Fibroblast of the conjunctiva (primary cell): ENCODE data around the gene FBL.
A peak's percentile ranks its signal among the peaks of the same experiment; 100 is the strongest.
"Not testable (repeated sequence)": the region's sequence is repeated elsewhere in the genome, so short reads cannot be mapped to it uniquely, and the experiment has no call there.

Experiments used
- DNase-seq: peaks from one replicate; pipeline ENCODE4 v3.0.0-alpha.2; 2010; ENCODE audit warnings: low read depth

Gene FBL

DNA sequence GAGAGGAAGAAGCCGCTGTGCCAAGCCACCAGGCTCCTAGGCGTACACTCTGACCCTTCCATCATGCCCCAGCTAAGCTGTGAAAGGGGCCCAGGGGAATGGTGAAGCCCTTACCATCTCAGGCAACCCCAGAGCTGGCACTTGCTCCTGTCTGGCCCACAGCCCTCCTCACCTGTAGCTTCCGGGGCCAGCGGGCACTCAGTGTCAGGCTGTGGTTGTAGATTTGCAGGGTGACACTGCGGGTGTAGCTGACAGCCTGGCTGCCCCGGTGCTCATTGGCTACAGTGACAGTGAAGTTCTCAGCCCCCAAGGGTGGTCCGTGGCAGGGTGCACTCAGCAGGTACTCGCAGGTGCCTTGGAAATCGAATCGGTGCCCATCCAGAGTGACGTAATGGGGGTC lies 30.3 kb upstream of the FBL start:
- DNase-seq, result not testable (repeated sequence)

DNA sequence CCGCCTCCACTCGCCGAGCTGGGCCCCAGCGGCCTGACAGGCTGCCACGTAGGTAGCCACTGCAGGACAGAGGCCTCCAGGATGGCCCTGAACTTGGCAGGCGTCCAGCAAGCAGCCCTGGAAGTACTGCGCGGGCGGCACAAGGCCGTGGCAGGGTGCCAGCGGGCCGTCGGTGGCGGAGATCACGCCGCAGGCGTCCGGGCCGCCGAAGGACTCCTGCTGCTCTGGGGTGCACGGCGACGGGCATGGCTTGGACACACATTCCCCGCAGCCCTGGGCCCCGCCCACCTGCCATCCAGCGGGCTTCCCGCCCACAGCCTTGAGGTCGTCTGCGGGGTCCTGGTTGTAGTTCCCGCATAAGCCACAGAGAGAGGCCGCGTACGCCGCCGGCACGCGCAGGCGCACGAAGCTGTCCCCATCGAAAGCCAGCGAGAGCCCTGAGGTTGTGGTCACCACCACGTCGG lies 29.3 kb upstream of the FBL start:
- DNase-seq, result not testable (repeated sequence)

DNA sequence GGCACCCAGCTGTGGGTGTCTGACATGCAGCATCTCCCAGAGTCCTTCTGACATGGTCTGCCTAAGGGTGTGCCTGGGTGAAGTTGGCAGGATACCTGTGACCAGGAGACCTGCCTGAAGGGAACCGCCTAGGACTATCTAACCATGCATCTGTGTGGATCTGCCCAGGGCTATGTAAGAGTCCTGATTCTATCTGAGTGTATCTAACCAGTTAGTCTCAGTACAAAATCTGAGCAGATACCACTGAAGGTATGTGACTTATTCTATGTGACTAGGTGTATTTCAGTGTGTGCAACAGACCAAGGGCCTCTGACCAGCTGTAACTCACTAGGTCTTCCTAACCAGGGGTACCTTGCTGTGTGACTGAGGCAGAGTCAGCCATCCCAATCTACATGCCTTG lies 28.2 kb upstream of the FBL start:
- no peak for DNase-seq

DNA sequence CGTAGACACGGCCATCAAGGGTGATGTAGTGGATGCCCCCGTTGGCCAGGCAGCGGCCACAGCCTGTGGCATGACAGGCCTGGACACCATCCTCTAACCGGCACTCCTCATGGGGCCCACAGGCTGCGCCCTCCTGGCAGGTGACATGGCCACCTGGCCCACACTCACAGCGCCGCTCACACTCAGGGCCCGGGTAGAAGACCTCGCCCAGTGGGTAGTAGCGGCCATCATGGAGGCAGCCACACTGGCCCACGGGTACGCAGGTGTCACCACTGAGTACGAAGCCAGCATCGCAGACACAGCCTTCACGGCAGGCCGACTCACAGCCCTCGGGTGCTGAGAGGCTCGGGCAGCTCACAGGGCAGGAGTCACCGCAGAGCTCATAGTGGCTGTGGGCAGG lies 27.2 kb upstream of the FBL start:
- DNase-seq, result no peak

GRCh38 chr19:39871886-39872866 lies 26.0 kb upstream of the FBL start:
- no peak for DNase-seq

- DNase-seq, result no peak
Observed at GRCh38 chr19:39871362-39871761, 25.2 kb upstream of the FBL start.

DNA sequence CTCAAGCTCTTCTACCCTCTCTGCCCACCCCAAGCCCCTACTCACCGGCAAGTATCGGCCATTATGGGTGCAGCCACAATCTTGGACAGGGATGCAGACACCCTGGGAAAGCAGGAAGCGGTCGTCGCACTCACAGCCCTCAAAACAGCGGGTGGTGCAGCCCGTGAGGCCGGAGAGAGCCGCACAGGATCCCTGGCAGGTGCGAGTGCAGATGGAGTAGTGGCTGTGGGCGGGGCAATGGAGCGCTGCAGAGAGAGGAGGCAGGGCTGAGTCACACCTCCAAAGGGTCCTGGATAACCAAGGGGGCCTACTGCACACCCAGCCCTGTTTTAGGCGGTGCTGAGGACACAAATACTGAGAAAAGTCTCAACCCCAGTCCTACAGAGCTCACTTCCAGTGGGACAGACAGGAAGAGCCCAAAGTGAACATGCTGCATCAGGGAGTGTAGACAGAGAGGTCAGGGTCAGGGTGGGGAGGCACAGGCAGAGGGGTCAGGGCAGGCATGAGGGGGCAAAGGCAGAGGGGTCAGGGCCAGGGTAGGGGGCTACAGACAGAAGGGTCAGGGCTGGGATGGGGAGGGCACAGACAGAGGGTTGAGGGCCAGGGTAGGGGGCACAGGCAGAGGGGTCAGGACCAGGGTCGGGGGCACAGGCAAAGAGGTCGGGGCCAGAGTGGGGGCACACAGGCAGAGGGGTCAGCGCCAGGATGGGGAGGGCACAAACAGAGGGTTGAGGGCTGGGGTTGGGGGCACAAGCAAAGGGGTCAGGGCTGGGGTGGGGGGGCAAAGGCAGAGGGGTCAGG lies 24.2 kb upstream of the FBL start:
- no peak for DNase-seq

- no peak for DNase-seq
Observed at GRCh38 chr19:39867952-39868351, 21.8 kb upstream of the FBL start.

- no peak for DNase-seq
Observed at GRCh38 chr19:39867133-39867532, 21.0 kb upstream of the FBL start.

- DNase-seq, result no peak
Observed at GRCh38 chr19:39865953-39866352, 19.8 kb upstream of the FBL start.

DNA sequence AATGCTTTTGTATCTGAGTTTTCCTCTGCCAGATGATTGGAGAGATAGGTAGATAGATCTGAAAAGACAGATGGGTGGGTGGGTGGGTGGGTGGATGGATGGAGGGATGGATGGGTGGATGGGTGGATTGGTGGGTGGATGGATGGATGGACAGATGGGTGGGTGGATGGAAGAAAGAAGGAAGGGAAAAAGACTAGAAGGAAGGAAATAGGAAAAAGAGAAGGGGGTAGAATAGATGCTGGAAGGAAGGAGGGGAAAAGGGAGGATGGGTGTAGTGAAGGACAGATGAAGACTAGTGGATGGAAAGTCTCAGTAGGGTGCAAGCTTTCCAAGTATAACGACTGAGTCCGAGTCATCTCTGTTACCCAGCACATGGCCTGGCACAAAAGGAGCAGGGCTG lies 19.0 kb upstream of the FBL start:
- no peak for DNase-seq

- DNase-seq, result no peak
Observed at GRCh38 chr19:39864118-39864517, 17.9 kb upstream of the FBL start.

DNA sequence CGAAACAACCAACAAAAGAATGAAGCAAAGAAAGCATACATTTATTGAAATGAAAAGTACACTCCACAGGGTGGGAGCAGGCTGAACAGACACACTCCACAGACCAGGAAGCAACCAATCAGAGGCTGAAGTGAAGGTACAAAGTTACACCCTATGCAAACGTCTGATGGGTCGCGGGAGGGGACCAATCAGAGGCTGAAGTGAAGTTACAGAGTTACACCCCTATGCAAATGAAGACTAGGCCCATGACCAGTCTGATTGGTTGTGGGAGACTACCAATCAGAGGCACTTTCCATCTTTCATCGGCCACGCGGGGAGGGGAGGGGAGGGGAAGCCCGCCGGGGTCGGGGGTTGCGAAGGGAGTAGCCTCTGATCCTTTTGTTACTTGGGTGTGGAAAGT lies 12.4 kb upstream of the FBL start:
- no peak for DNase-seq

DNA sequence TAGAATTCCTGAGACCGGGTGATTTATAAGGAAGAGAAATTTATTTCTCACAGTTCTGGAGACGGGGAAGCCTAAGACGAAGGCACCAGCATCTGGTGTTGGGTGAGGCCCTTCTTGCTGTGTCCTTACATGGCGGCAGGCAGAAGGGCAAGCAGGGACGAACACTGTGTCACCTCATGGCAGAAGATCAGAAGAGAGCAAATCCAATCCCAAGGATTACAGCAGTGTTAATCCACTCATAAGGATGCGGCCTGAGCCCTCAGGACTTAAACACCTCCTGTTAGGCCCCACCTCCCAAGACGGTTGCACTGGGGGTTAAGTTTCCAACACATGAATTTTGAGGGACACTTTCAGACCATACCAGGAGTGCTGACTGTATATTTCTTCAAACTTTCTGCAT lies 6.7 kb upstream of the FBL start:
- DNase-seq, result no peak

DNA sequence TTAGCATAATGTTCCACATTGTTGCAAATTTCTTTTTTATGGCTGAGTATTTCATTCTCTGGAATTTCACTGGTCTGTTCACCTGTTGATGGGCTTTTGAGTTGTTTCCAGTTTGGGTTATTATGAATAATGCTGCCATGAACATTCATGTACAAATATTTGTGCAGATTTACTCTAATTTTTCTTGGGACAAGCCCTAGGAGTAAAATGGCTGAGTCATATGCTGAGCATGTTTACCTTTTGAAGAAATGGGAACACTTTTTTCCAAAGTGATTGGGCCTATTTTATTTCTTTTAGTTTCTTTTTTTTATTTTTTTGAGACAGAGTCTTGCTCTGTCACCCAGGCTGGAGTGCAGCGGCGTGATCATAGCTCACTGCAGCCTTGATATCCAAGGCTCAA lies 4.7 kb upstream of the FBL start:
- DNase-seq, result no peak

DNA sequence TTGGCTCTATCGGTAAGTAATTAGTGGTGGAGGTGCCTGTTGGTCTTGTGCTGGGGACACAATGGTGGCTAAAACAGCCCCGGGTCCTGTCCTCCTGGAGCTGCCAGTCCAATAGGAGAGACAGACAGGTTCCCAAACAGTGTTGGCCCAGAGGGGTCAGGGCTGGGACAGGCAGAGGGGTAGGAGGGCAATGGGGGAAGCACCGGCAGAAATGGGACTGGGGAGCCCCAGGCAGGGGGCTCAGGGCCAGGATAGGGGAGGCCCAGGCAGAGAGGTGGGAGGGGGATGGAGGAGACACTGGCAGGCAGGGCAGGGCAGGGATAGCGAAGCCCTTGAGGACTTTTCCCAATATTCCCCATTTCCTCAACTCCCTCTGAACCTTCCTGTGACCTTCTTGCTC lies 2.2 kb upstream of the FBL start:
- DNase-seq, result no peak

- DNase-seq, result no peak
Observed at GRCh38 chr19:39847525-39847924, 1.3 kb upstream of the FBL start.

GRCh38 chr19:39846678-39847486 lies 703 bp upstream of the FBL start:
- no peak for DNase-seq

DNA sequence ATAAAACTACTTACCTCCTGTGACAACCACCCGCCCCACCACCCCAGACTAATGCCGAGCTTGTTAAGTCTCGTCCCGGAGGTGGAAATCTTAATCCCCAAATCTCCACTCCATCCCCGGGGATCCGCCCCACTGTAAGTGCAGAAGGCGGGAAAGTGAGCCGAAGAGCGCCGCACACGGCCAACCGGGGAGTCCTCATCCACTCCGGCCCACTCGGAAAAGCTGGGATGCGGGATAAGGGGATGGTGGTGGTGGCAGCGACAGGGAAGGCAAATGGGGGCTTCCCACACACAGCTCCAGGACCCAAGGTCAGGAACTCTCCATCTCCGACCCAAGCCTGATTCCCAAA lies 621 bp downstream of the FBL start:
- no peak for DNase-seq

DNA sequence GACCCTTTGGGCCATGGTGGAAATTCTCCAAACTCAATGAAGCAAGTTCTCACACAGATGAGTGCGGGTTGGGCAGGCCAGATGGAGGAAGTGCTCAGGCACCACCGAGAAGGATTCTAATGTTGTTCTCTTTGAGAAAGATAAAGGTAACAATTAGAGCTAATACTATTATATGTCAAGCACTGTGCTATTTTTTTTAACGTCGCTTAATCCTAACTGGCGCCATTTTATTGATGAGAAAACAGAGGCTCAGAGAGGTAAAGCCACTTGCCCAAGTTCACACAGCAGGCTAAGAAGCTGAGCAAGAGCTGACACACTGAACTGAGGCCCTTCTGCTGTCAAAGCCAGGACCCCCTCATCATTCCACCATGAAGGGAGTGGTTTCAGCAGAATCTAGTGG lies 1.0 kb downstream of the FBL start:
- no peak for DNase-seq

DNA sequence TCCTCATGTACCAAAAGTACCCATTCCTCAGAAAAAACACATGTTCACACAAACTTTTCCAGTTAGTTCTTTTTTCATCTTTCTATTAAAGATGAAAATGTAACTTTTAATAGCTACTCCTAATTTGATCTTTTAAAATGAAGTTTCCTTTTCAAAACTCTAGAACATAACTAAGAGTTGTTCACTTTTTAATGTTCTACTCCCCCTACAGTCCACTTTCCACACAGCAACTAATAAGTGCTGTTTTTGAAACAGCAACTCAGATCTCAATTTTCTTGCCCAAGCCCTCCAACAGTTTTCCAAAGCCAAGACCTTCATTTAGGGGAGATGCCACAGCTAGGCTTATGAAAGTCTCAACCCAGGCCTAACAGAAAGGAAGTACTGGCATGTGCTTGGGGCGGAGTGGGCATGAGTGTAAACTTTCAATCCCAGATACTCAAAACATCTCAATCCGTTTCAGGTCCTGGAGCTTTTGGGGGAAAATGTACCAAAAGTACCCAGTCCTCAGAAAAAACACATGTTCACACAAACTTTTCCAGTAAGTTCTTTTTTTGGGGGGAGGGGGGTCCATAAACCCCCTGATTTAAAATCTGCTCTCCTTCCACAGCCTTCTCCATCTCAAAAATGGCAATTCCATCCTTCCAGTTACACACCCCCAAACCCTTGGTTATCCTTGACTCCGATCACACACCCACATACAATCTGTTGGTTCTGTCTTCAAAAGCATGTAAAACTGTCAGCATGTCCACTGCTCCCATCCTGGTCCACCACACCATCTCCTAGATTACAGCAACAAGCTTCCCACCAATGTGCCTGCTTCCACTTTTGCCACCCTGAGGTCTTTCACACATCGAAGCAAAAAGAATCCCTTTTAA lies 2.0 kb downstream of the FBL start:
- peak; percentile 39 for DNase-seq
